Esophagus muscularis mucosa (tissue), 4 donors: Measurements from ENCODE around the gene ZNF69. TPM values are rescaled to one million over a fixed set of nuclear protein-coding genes. Genes with fewer than 3 reads are reported as not detected.
"Not testable (repeated sequence)": the region's sequence is repeated elsewhere in the genome, so short reads cannot be mapped to it uniquely, and the experiment has no call there.

Experiments
- DNase-seq: peaks from one replicate; pipeline ENCODE4 v3.0.0-alpha.2; 2017; ENCODE audit errors: extremely low spot score
- H3K27ac ChIP-seq, 4 donors: fragments of 200-600 bp; sonication (generic); replicated peaks in 1 of 4; 1 replicate in 3 of 4; 2 replicates in 1 of 4; pipeline ENCODE4 v1.5.1; 2016 to 2019; ENCODE audit warnings: mild to moderate bottlenecking in 1 of 4
- H3K27me3 ChIP-seq, 4 donors: fragments of 200-600 bp; sonication (generic); one replicate each; pipeline versions ENCODE4 v1.5.1 to v1.6.0; 2016 to 2019
- H3K36me3 ChIP-seq, 4 donors: fragments of 200-600 bp; sonication (generic); one replicate each; pipeline ENCODE4 v1.5.1; 2016 to 2019
- H3K4me1 ChIP-seq, 4 donors: fragments of 200-600 bp; sonication (generic); one replicate each; pipeline ENCODE4 v1.5.1; 2016 to 2019
- H3K4me3 ChIP-seq, 4 donors: fragments of 200-600 bp; sonication (generic); 1 replicate in 2 of 4; 2 replicates in 2 of 4; pipeline ENCODE4 v1.5.1; 2016 to 2019; ENCODE audit warnings: mild to moderate bottlenecking in 4 of 4, moderate library complexity in 1 of 4
- H3K9me3 ChIP-seq, 4 donors: fragments of 200-600 bp; sonication (generic); 1 replicate in 3 of 4; 2 replicates in 1 of 4; pipeline ENCODE4 v1.5.1; 2016 to 2019
- CTCF ChIP-seq, 3 experiments: fragments of 200-600 bp in 2 of 3; fragments of 450-650 bp in 1 of 3; sonication (generic) in 2 of 3; IDR thresholded peaks; one replicate each; pipeline ENCODE4 v1.5.1; 2017 to 2019; ENCODE audit warnings: antibody characterized with exemption in 3 of 3, mild to moderate bottlenecking in 2 of 3, moderate library complexity in 1 of 3
- EP300 ChIP-seq: sonication (generic); formaldehyde crosslinking; IDR thresholded peaks from one replicate; pipeline ENCODE4 v1.6.1; 2017; ENCODE audit warnings: antibody characterized with exemption
- POLR2A ChIP-seq: fragments of 450-650 bp; IDR thresholded peaks from one replicate; pipeline ENCODE4 v1.6.1; 2017; ENCODE audit warnings: antibody characterized with exemption, moderate library complexity, mild to moderate bottlenecking, low read depth
- POLR2AphosphoS5 ChIP-seq, 2 donors: sonication (generic); formaldehyde crosslinking; IDR thresholded peaks; one replicate each; pipeline ENCODE4 v1.6.1; 2017; ENCODE audit warnings: antibody characterized with exemption in 2 of 2
- WGBS: methylation state at CpG from one replicate; pipeline ENCODE4 v1.1.5; 2018; 5-methylcytosine and 5-hydroxymethylcytosine counted together
- intact Hi-C: fragments of 100-400 bp; cut with DNase I; formaldehyde crosslinking; loops from one replicate; pipeline ENCODE4 v1.15.1; 2023
- total RNA-seq, 4 donors: library from RNA; depleted of rRNA; stranded (reverse); fragments of >200 nt; gene quantifications; one replicate each; pipeline versions ENCODE4 v1.1.0 to v1.2.1, GENCODE V29; 2016

ZNF69 gene
- total RNA-seq, 4 donors from 2014 or later, result 3.8 to 8.2 (median 6.9) TPM

- Histone ChIP-seq H3K9me3 (no peaks in the 10 kb centered on the region), H3K36me3 (no peaks in the 10 kb centered on the region), H3K27me3 (no peaks in the 10 kb centered on the region), H3K27ac (no peak overlapping the region), H3K4me1 (peaks cover 20 to 30% (median 27%) of the 10 kb centered on the region in 4 donors), H3K4me3 (no peak overlapping the region)
- 32% methylated on average over 6 of the region's 6 CpGs for whole genome bisulfite sequencing
- intact Hi-C loops, result loop anchor here (5.0 to 10.0 kb wide), 2 partner anchors 133 to 220 kb away; partner anchors contain the start of genes ZNF20 and ZNF878
- TF ChIP-seq POLR2AphosphoS5 (IDR thresholded peaks at IDR 0.05), result no peak
- TF ChIP-seq POLR2A, result no peak
- TF ChIP-seq CTCF (IDR thresholded peaks at IDR 0.05), result no peak
- no peak for TF ChIP-seq EP300
- no peak for DNase-seq
Measured at GRCh38 chr19:11921852-11922495, 34.4 kb downstream of the ZNF69 start.

GRCh38 chr19:11924886-11925650, 37.5 kb downstream of the ZNF69 start, which contains the start of gene ZNF700:
ZNF700 (plus strand) TSS chr19:11925107; CDS start chr19:11925211, 104 bp downstream.
- 1% methylated on average over 20 of the region's 53 CpGs for WGBS
- intact Hi-C loops, result loop anchor here (1.0 to 10.0 kb wide), 4 partner anchors 40 to 217 kb away; partner anchors contain the start of genes ZNF20, ZNF763 and ZNF878
- DNase-seq, result peak; percentile 99
- H3K4me1 ChIP-seq, result peaks cover 20 to 36% (median 33%) of the 10 kb centered on the region in 4 donors
- peak; percentile 24 for TF ChIP-seq EP300
- no peak for TF ChIP-seq CTCF (IDR thresholded peaks at IDR 0.05)
- TF ChIP-seq POLR2AphosphoS5 (IDR thresholded peaks at IDR 0.05), result peak; percentile 78 to 85
- no peak for TF ChIP-seq POLR2A
- no peaks in the 10 kb centered on the region for H3K27me3 ChIP-seq
- H3K4me3 ChIP-seq, result peak within 1 kb of the TSS; percentile 92 to 99 (median 93)
- no peaks in the 10 kb centered on the region for H3K9me3 ChIP-seq
- peak within 1 kb of the TSS; percentile 93 to 97 (median 94) for H3K27ac ChIP-seq
- no peaks in the 10 kb centered on the region for H3K36me3 ChIP-seq

GRCh38 chr19:11925651-11926187, 38.1 kb downstream of the ZNF69 start:
- 10% methylated on average over 10 of the region's 10 CpGs for WGBS
- intact Hi-C loops, result loop anchor here (2.0 to 10.0 kb wide), 2 partner anchors 39 to 129 kb away; partner anchors contain the start of genes ZNF763 and ZNF878

GRCh38 chr19:11927227-11927626, 39.6 kb downstream of the ZNF69 start:
- H3K4me3 ChIP-seq, result no peak overlapping the region
- intact Hi-C loops, result loop anchor here (10.0 kb wide), 1 partner anchor 128 kb away; the partner anchor contains the start of gene ZNF878
- H3K4me1 ChIP-seq, result peaks cover 20 to 36% (median 33%) of the 10 kb centered on the region in 4 donors
- DNase-seq, result no peak
- H3K27me3 ChIP-seq, result no peaks in the 10 kb centered on the region
- no peak overlapping the region for H3K27ac ChIP-seq
- no peaks in the 10 kb centered on the region for H3K36me3 ChIP-seq
- no peaks in the 10 kb centered on the region for H3K9me3 ChIP-seq
- TF ChIP-seq POLR2AphosphoS5 (IDR thresholded peaks at IDR 0.05), result no peak
- TF ChIP-seq POLR2A, result no peak
- TF ChIP-seq EP300, result no peak
- no peak for TF ChIP-seq CTCF (IDR thresholded peaks at IDR 0.05)
- WGBS, result 92% methylated on average over 3 of the region's 3 CpGs

More at GRCh38 chr19:11925651-11926187, 38.1 kb downstream of the ZNF69 start:
- not testable (repeated sequence) for H3K27me3 ChIP-seq, H3K9me3 ChIP-seq, DNase-seq, H3K36me3 ChIP-seq
- H3K27ac ChIP-seq, result peak overlapping the region; percentile 93 to 97 (median 94)
- peak overlapping the region; percentile 92 to 99 (median 93) for H3K4me3 ChIP-seq
- peaks cover 20 to 36% (median 33%) of the 10 kb centered on the region in 4 donors for H3K4me1 ChIP-seq
